Measurements from ENCODE around the gene BMPR1A. TPM values are rescaled to one million over a fixed set of nuclear protein-coding genes. Genes with fewer than 3 reads are reported as not detected.

The BMPR1A gene
- total RNA-seq, 2 donors from 2014 or later, result 9.9 to 12.2 TPM

DNA sequence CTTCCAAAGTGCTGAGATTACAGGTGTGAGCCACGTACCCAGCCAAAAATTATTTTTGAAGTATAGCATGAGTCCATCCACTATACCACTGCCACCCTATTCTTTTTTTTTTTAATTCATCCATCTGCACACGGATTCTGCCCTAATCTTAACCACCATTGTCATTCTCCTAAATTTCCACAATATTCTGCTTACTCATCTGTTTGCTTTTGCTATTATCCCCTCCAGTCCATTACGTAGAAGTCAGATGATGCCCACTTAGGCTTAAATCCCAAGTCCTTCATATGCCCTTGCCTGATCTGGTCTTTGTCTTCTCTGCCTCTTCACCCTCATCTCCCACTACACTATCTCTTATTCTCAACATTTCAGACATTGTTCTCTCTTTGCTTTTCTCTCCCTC, 114.3 kb downstream of the BMPR1A start:
- DNase-seq (no peak), ATAC-seq (no peak)
- Histone ChIP-seq H3K9me3 (no peaks in the 10 kb centered on the region), H3K4me3 (no peak overlapping the region), H3K36me3 (replicated peaks in 1 of 2; ENCODE audit: insufficient read depth in 1 of 2, low read depth in 2 of 2) (no peaks in the 10 kb centered on the region), H3K27me3 (no peaks in the 10 kb centered on the region), H3K4me1 (peaks cover 5% of the 10 kb centered on the region), H3K27ac (no peak overlapping the region)
- TF ChIP-seq, protein P1, sequence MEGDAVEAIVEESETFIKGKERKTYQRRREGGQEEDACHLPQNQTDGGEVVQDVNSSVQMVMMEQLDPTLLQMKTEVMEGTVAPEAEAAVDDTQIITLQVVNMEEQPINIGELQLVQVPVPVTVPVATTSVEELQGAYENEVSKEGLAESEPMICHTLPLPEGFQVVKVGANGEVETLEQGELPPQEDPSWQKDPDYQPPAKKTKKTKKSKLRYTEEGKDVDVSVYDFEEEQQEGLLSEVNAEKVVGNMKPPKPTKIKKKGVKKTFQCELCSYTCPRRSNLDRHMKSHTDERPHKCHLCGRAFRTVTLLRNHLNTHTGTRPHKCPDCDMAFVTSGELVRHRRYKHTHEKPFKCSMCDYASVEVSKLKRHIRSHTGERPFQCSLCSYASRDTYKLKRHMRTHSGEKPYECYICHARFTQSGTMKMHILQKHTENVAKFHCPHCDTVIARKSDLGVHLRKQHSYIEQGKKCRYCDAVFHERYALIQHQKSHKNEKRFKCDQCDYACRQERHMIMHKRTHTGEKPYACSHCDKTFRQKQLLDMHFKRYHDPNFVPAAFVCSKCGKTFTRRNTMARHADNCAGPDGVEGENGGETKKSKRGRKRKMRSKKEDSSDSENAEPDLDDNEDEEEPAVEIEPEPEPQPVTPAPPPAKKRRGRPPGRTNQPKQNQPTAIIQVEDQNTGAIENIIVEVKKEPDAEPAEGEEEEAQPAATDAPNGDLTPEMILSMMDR (IDR thresholded peaks at IDR 0.05), result no peak
- TF ChIP-seq POLR2A (IDR thresholded peaks at IDR 0.05), result no peak
- WGBS, 2 donors, result 94 to 95% methylated on average over 3 of the region's 3 CpGs
- intact Hi-C loops (cut with DNase I), result no loop called here

DNA sequence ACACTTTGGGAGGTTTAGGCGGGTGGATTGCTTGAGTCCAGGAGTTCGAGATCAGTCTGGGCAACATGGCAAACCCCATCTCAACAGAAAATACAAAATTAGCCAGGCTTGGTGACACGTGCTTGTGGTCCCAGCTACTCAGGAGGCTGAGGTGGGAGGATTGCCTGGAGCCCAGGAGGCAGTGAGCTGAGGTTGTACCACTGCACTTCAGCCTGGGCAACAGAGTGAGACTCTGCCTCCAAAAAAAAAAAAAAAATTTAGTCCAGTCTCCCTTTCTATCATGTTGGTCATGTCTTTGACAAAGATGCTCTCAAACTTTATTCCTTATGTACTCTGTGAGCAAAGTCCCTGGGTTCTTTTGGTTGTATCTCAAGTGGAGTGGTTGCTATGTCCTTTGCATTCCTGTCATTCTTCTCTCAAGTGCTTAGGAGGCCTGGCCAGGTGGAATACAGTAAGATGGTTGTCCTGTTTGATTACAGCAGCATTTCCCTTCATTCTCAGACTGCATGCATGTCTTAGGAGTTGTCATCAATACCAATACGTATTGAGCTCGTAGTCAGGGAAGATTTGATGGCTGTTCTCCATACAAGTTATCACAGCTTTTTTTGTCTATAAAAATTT, 115.3 kb downstream of the BMPR1A start:
- H3K4me1 ChIP-seq, result peaks cover 5% of the 10 kb centered on the region
- DNase-seq (no peak), ATAC-seq (no peak)
- H3K27me3 ChIP-seq, result no peaks in the 10 kb centered on the region
- 76 to 80% methylated on average over 5 of the region's 5 CpGs for WGBS, 2 donors
- no peaks in the 10 kb centered on the region for H3K9me3 ChIP-seq
- no peak overlapping the region for H3K27ac ChIP-seq
- no peaks in the 10 kb centered on the region for H3K36me3 ChIP-seq (replicated peaks in 1 of 2; ENCODE audit: insufficient read depth in 1 of 2, low read depth in 2 of 2)
- intact Hi-C loops (cut with DNase I), result no loop called here
- no peak overlapping the region for H3K4me3 ChIP-seq
- no peak for TF ChIP-seq POLR2A (IDR thresholded peaks at IDR 0.05)
- TF ChIP-seq, protein P1 (IDR thresholded peaks at IDR 0.05), result no peak

DNA sequence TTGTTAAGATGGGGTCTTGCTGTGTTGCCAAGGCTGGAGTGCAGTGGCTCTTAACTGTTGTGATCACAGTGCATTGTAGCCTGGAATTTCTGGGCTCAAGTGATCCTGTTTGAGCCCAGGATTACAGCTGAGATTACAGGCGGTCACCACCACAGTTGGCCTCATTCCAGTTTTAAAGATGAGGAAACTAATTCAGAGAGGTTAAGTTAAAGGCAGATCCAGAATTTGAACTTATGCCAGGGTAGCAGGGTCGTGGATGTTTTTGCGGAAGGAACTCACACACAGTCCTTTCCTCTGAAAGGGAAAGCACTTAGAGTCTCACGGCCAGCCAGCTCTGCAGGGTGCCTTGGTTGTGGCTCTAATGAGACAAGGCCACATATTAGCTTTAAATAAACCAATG, 116.3 kb downstream of the BMPR1A start:
- Histone ChIP-seq H3K27ac (no peak overlapping the region), H3K36me3 (replicated peaks in 1 of 2; ENCODE audit: insufficient read depth in 1 of 2, low read depth in 2 of 2) (no peaks in the 10 kb centered on the region), H3K4me3 (no peak overlapping the region), H3K9me3 (no peaks in the 10 kb centered on the region), H3K27me3 (no peaks in the 10 kb centered on the region), H3K4me1 (peaks cover 5% of the 10 kb centered on the region)
- ATAC-seq (no peak), DNase-seq (peak in 1 of 4 donors; percentile 46)
- intact Hi-C loops (cut with DNase I), result no loop called here
- WGBS, 2 donors, result 52 to 61% methylated on average over 4 of the region's 4 CpGs
- TF ChIP-seq, protein P1 (IDR thresholded peaks at IDR 0.05), result no peak
- TF ChIP-seq POLR2A (IDR thresholded peaks at IDR 0.05), result no peak

GRCh38 chr10:86876748-86877147, 120.3 kb downstream of the BMPR1A start:
- Histone ChIP-seq H3K27me3 (no peaks in the 10 kb centered on the region), H3K4me3 (no peak overlapping the region), H3K4me1 (peaks cover 3% of the 10 kb centered on the region), H3K36me3 (replicated peaks in 1 of 2; ENCODE audit: insufficient read depth in 1 of 2, low read depth in 2 of 2) (no peaks in the 10 kb centered on the region), H3K27ac (no peak overlapping the region), H3K9me3 (no peaks in the 10 kb centered on the region)
- TF ChIP-seq, protein P1 (IDR thresholded peaks at IDR 0.05), result no peak
- TF ChIP-seq POLR2A (IDR thresholded peaks at IDR 0.05), result no peak
- WGBS, 2 donors, result 71 to 96% methylated on average over 2 of the region's 2 CpGs
- DNase-seq, result no peak
- ATAC-seq, result no peak
- intact Hi-C loops (cut with DNase I), result no loop called here

Measured in body of pancreas (tissue), 4 donors.